Tibial artery (tissue), 4 donors: ENCODE results near the gene TAF7.
A peak's percentile ranks its signal among the peaks of the same experiment; 100 is the strongest.
"Not testable (repeated sequence)": the region's sequence is repeated elsewhere in the genome, so short reads cannot be mapped to it uniquely, and the experiment has no call there.

ENCODE experiments used
- DNase-seq, 2 donors: peaks; one replicate each; pipeline ENCODE4 v3.0.0-alpha.2; 2019
- H3K27ac ChIP-seq, 2 donors: fragments of 200-600 bp; sonication (generic) in 1 of 2; 1 replicate in 1 of 2; 2 replicates in 1 of 2; pipeline ENCODE4 v1.5.1; 2018 to 2019; ENCODE audit warnings: mild to moderate bottlenecking in 1 of 2
- H3K27me3 ChIP-seq, 2 donors: fragments of 200-600 bp; sonication (generic) in 1 of 2; one replicate each; pipeline versions ENCODE4 v1.5.1 to v1.6.0; 2016 to 2019
- H3K36me3 ChIP-seq, 3 donors: fragments of 200-600 bp; sonication (generic) in 2 of 3; one replicate each; pipeline ENCODE4 v1.5.1; 2016 to 2019; ENCODE audit warnings: mild to moderate bottlenecking in 2 of 3
- H3K4me1 ChIP-seq, 4 donors: fragments of 200-600 bp; sonication (generic) in 2 of 4; 1 replicate in 3 of 4; 2 replicates in 1 of 4; pipeline ENCODE4 v1.5.1; 2016 to 2019
- H3K4me3 ChIP-seq, 2 donors: fragments of 200-600 bp; sonication (generic) in 1 of 2; 1 replicate in 1 of 2; 2 replicates in 1 of 2; pipeline ENCODE4 v1.5.1; 2018 to 2019; ENCODE audit warnings: mild to moderate bottlenecking in 2 of 2
- H3K9me3 ChIP-seq, 3 donors: fragments of 200-600 bp; sonication (generic) in 1 of 3; one replicate each; pipeline ENCODE4 v1.5.1; 2016 to 2019
- CTCF ChIP-seq, 2 experiments: fragments of 200-600 bp in 1 of 2; fragments of 450-650 bp in 1 of 2; IDR thresholded peaks; one replicate each; pipeline ENCODE4 v1.5.1; 2017 to 2019; ENCODE audit warnings: antibody characterized with exemption in 2 of 2, mild to moderate bottlenecking in 1 of 2, moderate library complexity in 1 of 2
- intact Hi-C: fragments of 100-400 bp; cut with DNase I; formaldehyde crosslinking; loops from one replicate; pipeline ENCODE4 v1.15.0; 2023; ENCODE audit warnings: low total_unique reads

The TAF7 gene

GRCh38 chr5:141328231-141328630 lies 7.6 kb upstream of the TAF7 start:
- intact Hi-C loops: loop anchor here (10.0 kb wide), 1 partner anchor 87 kb away; the partner anchor contains the start of genes PCDHGA10 and PCDHGB7
- H3K4me1 ChIP-seq: peaks cover 0 to 4% (median 0%) of the 10 kb centered on the region in 4 donors
- H3K4me3 ChIP-seq: no peak overlapping the region
- DNase-seq: no peak
- H3K27ac ChIP-seq: no peak overlapping the region
- H3K9me3 ChIP-seq: peaks cover 5 to 65% (median 50%) of the 10 kb centered on the region in 3 donors
- no peaks in the 10 kb centered on the region for H3K27me3 ChIP-seq
- peaks cover 0 to 26% (median 15%) of the 10 kb centered on the region in 3 donors for H3K36me3 ChIP-seq
- no peak for TF ChIP-seq CTCF (IDR thresholded peaks at IDR 0.05)

GRCh38 chr5:141326088-141326854 lies 5.7 kb upstream of the TAF7 start:
- Histone ChIP-seq H3K27ac (peak overlapping the region; percentile 73 to 74), H3K4me3 (peak overlapping the region; percentile 50 to 55), H3K27me3 (no peaks in the 10 kb centered on the region), H3K4me1 (peaks cover 0 to 7% (median 2%) of the 10 kb centered on the region in 4 donors), H3K9me3 (peaks cover 4 to 57% (median 31%) of the 10 kb centered on the region in 3 donors), H3K36me3 (peaks cover 0 to 19% (median 12%) of the 10 kb centered on the region in 3 donors)
- TF ChIP-seq CTCF (IDR thresholded peaks at IDR 0.05): peak; percentile 47 to 57
- DNase-seq: peak; percentile 52 to 82
- intact Hi-C loops: loop anchor here (10.0 kb wide), 1 partner anchor 89 kb away; the partner anchor contains the start of genes PCDHGA10 and PCDHGB7

GRCh38 chr5:141322261-141322660 lies 1.7 kb upstream of the TAF7 start:
- Histone ChIP-seq H3K27me3 (no peaks in the 10 kb centered on the region), H3K36me3 (peaks cover 24 to 28% (median 27%) of the 10 kb centered on the region in 3 donors), H3K4me1 (peaks cover 0 to 16% (median 3%) of the 10 kb centered on the region in 4 donors), H3K4me3 (no peak overlapping the region), H3K9me3 (peaks cover 11 to 46% (median 31%) of the 10 kb centered on the region in 3 donors), H3K27ac (no peak overlapping the region)
- DNase-seq: no peak
- TF ChIP-seq CTCF (IDR thresholded peaks at IDR 0.05): no peak
- intact Hi-C loops: loop anchor here (5.0 to 10.0 kb wide), 2 partner anchors 93 to 240 kb away; partner anchors contain the start of genes PCDHGA10 and PCDHGB7

- intact Hi-C loops: loop anchor here (5.0 to 10.0 kb wide), 2 partner anchors 95 to 243 kb away; partner anchors contain the start of genes PCDHGA10 and PCDHGB7
- H3K27ac ChIP-seq: no peak overlapping the region
- H3K4me3 ChIP-seq: peak overlapping the region; percentile 69 to 71
- H3K27me3 ChIP-seq: no peaks in the 10 kb centered on the region
- H3K4me1 ChIP-seq: peaks cover 0 to 12% (median 3%) of the 10 kb centered on the region in 4 donors
- TF ChIP-seq CTCF (IDR thresholded peaks at IDR 0.05): no peak
- H3K36me3 ChIP-seq: peaks cover 47 to 53% (median 53%) of the 10 kb centered on the region in 3 donors
- no peak for DNase-seq
- peaks cover 18 to 66% (median 44%) of the 10 kb centered on the region in 3 donors for H3K9me3 ChIP-seq
Observed at GRCh38 chr5:141319699-141320098, 885 bp downstream of the TAF7 start.

GRCh38 chr5:141319202-141319601 lies 1.4 kb downstream of the TAF7 start:
- no peak overlapping the region for H3K27ac ChIP-seq
- no peak for DNase-seq
- H3K9me3 ChIP-seq: peaks cover 19 to 71% (median 44%) of the 10 kb centered on the region in 3 donors
- H3K27me3 ChIP-seq: no peaks in the 10 kb centered on the region
- H3K4me3 ChIP-seq: no peak overlapping the region
- H3K36me3 ChIP-seq: peaks cover 47 to 58% (median 56%) of the 10 kb centered on the region in 3 donors
- intact Hi-C loops: no loop called here
- peaks cover 0 to 12% (median 3%) of the 10 kb centered on the region in 4 donors for H3K4me1 ChIP-seq
- no peak for TF ChIP-seq CTCF (IDR thresholded peaks at IDR 0.05)

GRCh38 chr5:141316963-141317362 lies 3.6 kb downstream of the TAF7 start:
- H3K4me3 ChIP-seq, DNase-seq, H3K27me3 ChIP-seq, intact Hi-C loops, H3K27ac ChIP-seq: not testable (repeated sequence)
- H3K36me3 ChIP-seq: peaks cover 55 to 79% (median 78%) of the 10 kb centered on the region in 3 donors
- peaks cover 22 to 86% (median 59%) of the 10 kb centered on the region in 3 donors for H3K9me3 ChIP-seq
- peaks cover 0 to 12% (median 3%) of the 10 kb centered on the region in 4 donors for H3K4me1 ChIP-seq
